GM18519 (cell line): ENCODE results near the gene ECE1.
"Not testable (repeated sequence)": the region's sequence is repeated elsewhere in the genome, so short reads cannot be mapped to it uniquely, and the experiment has no call there.

Experiments
- ATAC-seq: cut with Tn5 transposase; IDR thresholded peaks from one replicate; pipeline ENCODE4 v1.9.1; 2021; ENCODE audit warnings: mild to moderate bottlenecking, moderate library complexity; ENCODE audit not compliant: unreplicated experiment, low FRiP score

The ECE1 gene

GRCh38 chr1:21293537-21294265, 3.4 kb upstream of the ECE1 start:
- no peak for ATAC-seq

- peak; percentile 24 for ATAC-seq
Observed at GRCh38 chr1:21292984-21293536, 2.8 kb upstream of the ECE1 start.

DNA sequence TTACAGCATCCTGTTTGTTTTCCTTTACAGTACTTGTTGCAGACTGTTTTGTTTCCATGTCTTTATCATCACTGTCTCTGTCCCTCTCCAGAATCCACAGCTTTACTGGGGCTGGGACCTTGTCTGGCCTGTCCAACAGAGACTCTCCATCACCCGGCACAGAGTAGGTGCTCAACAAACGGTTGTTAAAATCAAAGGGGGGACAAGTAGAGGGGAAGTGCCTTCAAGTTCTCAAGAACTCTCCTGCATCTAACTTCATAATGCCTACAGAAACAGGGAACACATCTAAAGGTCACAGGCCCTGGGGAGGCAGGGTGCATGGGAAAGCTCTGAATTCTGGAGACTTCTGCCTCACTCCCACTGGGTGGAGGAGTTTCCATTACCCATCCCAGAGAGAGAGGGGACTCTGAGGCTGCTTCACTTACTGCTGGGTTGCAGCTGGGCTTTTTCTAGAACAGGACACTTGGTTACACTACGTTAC, 2.3 kb upstream of the ECE1 start:
- no peak for ATAC-seq

DNA sequence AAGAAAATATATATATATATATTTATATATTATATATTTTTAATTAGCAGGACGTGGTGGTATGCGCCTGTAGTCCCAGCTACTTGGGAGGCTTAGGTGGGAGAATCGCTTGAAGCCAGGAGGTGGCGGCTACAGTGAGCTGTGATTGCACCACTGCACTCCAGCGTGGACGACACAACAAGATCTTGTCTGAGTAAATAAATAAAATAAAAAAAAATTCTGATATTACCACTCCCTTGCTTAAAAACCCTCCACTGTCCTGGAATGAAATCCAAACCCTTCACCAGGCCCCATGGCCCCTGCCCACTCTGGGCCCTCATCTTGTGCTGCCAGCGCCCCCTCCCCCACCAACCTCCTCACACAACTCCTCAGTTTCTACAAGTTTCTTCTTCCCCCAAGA, 1.7 kb upstream of the ECE1 start:
- no peak for ATAC-seq

- ATAC-seq, result no peak
Observed at GRCh38 chr1:21291184-21291583, 921 bp upstream of the ECE1 start.

DNA sequence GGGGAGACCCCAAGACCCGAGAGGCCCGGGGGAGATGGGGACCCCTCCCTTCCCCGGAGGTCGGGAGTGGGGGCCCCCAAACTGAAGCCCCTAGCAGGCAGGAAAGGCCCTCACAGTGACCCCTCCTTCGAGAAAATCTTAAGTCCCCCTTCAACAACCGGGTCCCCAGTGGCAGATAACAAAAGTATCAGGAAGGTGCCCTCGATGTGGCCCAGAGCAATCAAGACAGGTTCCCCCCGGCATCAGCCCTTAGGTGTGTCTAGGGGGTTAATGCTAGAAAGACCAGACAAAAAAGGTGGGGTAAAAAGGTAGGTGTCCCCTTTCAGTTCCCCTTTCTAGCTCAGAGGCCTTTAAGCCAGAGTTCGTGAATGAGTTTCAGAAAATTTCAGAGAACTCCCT, 282 bp upstream of the ECE1 start:
- ATAC-seq, result no peak

DNA sequence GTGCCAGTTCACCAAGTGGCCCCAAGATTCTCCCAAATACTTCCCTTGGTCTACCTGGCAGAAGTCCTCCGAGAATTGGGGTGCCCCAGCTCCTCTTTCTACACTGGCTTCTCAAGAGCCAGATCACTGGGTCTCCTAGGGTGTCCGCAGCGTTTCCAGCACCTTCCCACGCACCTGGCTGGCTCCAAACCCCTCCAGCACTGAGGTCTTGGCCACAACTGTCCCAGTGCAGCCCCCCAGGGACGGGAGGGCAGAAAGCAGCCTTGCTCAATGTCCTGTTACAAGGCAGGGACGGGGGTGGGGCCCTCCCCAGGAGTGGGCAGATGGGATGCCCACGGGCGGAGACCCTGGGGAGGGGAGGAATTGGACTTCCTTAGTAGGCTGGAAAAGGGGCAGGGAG, 1.1 kb downstream of the ECE1 start:
- no peak for ATAC-seq

DNA sequence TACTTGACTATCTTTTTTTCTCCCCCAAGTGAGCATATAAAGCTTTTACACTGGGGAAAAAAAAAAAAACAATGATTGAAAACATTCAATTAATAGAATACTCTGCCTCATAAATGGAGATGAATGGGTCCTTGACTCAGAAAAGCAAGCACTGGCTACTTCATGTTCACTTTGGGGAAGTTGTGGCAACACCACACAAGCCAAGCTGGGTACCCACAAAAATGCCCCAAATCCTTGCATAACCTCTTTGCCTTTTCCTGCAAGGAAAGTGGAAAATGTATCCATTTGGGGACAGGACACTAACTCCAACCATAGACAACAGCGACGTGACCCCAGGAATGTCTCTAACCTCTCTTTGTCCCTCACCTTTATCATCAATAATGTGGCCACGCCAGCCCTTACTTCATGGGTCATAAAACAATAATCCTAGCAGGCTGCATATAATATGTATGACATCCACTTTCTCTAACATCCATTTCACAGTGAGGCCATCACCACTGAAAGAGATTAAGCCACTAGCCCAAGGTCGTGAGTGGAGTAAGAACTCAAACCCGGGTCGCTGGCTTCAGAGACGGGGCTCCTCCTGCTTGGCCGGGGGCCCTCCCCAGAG, 2.3 kb downstream of the ECE1 start:
- no peak for ATAC-seq

DNA sequence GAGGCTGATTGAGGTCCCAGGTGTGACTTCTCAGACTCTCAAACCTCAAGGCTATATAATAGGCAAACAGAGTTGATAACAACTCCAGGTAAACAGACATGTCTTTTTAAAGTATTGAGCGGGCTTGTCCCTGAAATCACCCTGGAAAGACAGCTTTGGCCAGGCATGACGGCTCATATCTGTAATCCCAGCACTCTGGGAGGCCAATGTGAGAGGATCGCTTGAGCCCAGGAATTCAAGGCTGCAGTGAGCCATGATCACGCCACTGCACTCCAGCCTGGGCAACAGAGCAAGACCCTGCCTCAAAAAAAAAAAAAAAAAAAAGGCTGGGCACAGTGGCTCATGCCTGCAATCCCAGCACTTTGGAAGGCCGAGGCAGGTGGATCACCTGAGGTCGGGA, 4.9 kb downstream of the ECE1 start:
- ATAC-seq, result not testable (repeated sequence)

DNA sequence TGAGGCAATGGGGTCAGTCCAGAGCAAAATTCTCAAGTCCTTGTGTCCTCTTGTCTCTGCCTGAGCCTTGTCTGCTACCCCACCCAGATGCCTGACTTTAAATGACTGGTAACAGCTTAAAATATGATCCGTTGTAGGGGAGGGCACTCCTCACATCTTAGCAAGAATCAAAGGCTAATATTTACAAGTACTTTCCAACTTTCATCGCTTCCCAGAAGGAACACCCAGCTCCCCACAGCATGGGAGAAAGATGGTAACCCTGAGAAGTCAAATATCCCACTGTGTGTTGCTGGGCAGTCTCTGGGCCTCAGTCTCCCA, 5.2 kb downstream of the ECE1 start:
- ATAC-seq, result no peak

DNA sequence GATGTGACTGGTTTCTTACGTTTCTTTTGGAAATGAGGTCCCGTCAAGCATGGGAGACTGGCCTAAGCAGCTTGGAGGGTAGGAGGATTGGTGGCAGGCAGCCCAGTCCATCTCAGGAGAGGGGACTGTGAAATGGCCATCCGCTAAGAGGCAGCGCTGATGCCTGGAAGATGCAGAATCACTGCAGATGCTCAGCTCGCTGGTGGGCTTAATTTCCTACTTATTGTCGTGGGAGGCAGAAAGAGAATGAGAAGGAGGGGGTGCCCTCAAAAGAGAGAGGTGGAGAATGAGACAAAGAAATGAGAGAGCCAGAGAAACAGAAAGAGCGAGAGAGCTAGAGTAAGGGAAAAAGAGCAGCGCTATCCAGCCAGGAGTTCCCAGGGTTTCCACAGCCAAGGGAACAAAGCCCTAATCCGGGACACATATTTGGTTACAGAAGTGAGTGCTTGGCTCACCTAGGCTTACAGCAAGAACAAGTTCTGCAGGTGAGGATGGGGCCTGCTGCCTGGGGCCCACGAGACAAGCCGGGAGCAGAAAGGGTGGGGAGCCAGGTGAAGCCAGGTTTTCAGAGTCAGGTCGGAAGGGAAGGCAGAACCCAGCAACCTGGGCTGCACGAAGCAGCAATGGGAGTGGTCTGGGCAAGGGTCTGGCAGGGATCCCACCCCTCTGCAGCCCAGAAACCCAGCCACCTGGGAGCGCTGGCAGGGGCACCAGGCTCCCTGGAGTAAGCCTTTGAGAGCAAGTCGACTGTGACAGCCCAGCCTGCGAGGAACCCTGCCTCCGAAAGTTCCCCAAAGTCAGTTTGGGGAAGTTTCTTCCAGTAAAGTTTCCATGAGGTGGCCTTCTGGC, 5.8 kb downstream of the ECE1 start:
- ATAC-seq, result no peak

DNA sequence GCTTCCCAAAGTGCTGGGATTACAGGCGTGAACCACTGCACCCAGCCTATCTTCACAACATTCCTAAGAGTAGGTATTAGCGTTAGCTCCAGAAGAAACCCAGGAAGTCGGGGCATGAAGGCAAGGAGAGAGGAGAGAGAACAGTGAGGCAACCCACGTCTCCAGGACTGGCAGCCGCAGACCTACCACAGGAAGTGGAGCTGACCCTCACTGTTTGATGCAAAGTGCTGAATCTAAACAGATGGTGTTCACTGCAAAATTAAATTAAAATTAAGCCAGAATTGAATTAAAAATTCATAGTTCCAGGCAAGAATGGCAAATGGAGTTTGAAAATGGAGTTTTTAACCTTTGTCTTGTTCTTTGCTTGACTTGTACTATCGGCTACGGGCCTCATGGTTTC, 6.7 kb downstream of the ECE1 start:
- ATAC-seq, result no peak

DNA sequence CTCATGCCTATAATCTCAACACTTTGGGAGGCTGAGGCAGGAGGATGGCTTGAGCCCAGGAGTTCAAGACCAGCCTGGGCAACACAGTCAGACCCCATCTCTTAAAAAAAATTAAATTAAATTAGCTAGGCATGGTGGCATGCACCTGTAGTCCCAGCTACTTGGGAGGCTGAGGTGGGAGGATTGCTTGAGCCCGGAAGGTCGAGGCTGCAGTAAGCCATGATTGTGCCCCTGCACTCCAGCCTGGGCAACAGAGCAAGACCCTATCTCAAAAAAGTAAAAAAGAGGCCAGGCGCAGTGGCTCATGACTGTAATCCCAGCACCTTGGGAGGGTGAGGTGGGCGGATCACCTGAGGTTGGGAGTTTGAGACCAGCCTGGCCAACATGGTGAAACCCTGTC, 8.2 kb downstream of the ECE1 start:
- not testable (repeated sequence) for ATAC-seq

DNA sequence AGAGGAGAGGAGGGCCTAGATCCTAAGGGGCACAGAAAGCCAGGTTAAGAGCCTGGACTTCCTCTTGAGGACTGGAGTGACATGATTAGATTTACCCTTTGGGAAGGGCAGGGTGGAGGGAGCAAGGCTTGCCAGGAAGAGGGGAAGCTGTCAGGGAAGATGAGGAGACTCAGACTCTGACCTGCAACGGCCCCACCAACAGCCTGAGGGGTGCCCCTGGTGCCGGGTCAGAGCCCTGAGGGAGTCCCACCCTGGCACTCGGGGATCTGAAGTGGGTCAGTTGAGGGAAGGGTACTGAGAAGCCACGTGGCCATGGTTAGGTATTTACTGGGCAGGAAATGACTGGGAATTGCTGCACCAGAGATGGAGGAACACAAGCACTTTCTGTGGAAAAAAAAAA, 9.8 kb downstream of the ECE1 start:
- no peak for ATAC-seq

- ATAC-seq, result no peak
Observed at GRCh38 chr1:21280011-21280471, 10.2 kb downstream of the ECE1 start.

GRCh38 chr1:21278860-21279845, 11.1 kb downstream of the ECE1 start:
- ATAC-seq, result no peak

- ATAC-seq, result no peak
Observed at GRCh38 chr1:21278208-21278859, 11.9 kb downstream of the ECE1 start.

GRCh38 chr1:21277180-21277579, 13.1 kb downstream of the ECE1 start:
- no peak for ATAC-seq

DNA sequence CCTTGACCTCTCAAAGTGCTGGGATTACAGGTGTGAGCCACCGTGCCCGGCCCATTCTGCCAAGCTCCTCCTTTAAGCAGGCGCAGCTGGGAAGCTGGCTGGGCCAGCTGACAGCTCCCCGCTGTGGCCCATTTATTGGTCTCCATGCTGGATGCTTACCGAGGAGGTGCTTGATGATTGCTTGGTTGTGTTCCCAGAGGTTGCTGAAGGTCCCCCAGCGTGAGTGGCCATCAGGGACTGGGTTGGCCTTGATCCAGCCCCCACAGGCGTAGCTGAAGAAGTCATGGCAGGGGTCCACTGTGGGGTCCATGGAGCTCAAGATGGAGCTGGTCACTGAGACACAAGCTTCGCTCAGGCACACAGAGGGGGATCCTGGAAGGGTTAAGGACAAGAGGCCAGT, 17.7 kb downstream of the ECE1 start:
- no peak for ATAC-seq
